ENCODE results near the gene FAM184A. TPM values are rescaled to one million over a fixed set of nuclear protein-coding genes. Genes with fewer than 3 reads are reported as not detected.

Gene FAM184A
- total and polyA plus RNA-seq, 2 experiments from 2014 or later = 13.7 to 18.6 TPM

- no peak for TF ChIP-seq NANOG (IDR thresholded peaks at IDR 0.05; ENCODE audit: borderline replicate concordance)
- TF ChIP-seq EZH2 (IDR thresholded peaks at IDR 0.05; ENCODE audit: low read depth, unreplicated experiment) = no peak
- no peak for TF ChIP-seq ZNF462 (CRISPR knock-in tag; IDR thresholded peaks at IDR 0.05)
- TF ChIP-seq ETS1 (IDR thresholded peaks at IDR 0.05) = no peak
Observed at GRCh38 chr6:119105282-119105681, 26.8 kb upstream of the FAM184A start (continued).

- no peaks in the 10 kb centered on the region for H3F3A ChIP-seq (replicated peaks; ENCODE audit: low read depth)
- H3K4me1 ChIP-seq (ENCODE audit: insufficient read depth) = no peaks in the 10 kb centered on the region
- DNase-seq (ENCODE audit: low spot score) (no peak), ATAC-seq (no peak)
- no peak overlapping the region for H2AFZ ChIP-seq
- H3K9me3 Mint-ChIP-seq = no peaks in the 10 kb centered on the region; the same call in 2 of the 3 replicates
- H3K27me3 ChIP-seq (ENCODE audit: insufficient read depth) = no peaks in the 10 kb centered on the region
- H3K4me1 Mint-ChIP-seq = no peaks in the 10 kb centered on the region
- H3K27ac ChIP-seq (ENCODE audit: low read depth) = no peak overlapping the region
- no peaks in the 10 kb centered on the region for H3K36me3 Mint-ChIP-seq (ENCODE audit: low read depth)
- H3K79me2 ChIP-seq (replicated peaks; ENCODE audit: insufficient read depth) = no peaks in the 10 kb centered on the region
- H3K36me3 ChIP-seq (ENCODE audit: insufficient read depth) = no peaks in the 10 kb centered on the region
- no peak overlapping the region for H3K27ac Mint-ChIP-seq
- no peak overlapping the region for H3K4me3 ChIP-seq
- no peak overlapping the region for H3K4me3 Mint-ChIP-seq
- no peak overlapping the region for H3K4me2 ChIP-seq
- peaks cover 4% of the 10 kb centered on the region; the same call in 1 of the 2 replicates for H3K9me2 ChIP-seq (ENCODE audit: insufficient read depth)
- H3K27me3 Mint-ChIP-seq (ENCODE audit: insufficient read depth, low read depth, poor library complexity) = peaks cover 3% of the 10 kb centered on the region
- H4K20me1 ChIP-seq (replicated peaks; ENCODE audit: insufficient read depth) = no peaks in the 10 kb centered on the region
- TF ChIP-seq JUNB (IDR thresholded peaks at IDR 0.05; ENCODE audit: unreplicated experiment) (no peak), POLR2AphosphoS5 (IDR thresholded peaks at IDR 0.05; ENCODE audit: low read depth) (no peak), ZNF331 (CRISPR knock-in tag; IDR thresholded peaks at IDR 0.05; ENCODE audit: low read depth) (no peak), STAT1 (IDR thresholded peaks at IDR 0.05; ENCODE audit: unreplicated experiment) (no peak), NANOG (IDR thresholded peaks at IDR 0.05; ENCODE audit: borderline replicate concordance) (no peak), ETS1 (IDR thresholded peaks at IDR 0.05) (no peak), CREB1 (CRISPR knock-in tag; IDR thresholded peaks at IDR 0.05; ENCODE audit: low read depth) (no peak), REST (IDR thresholded peaks at IDR 0.05; ENCODE audit: unreplicated experiment) (no peak)
Observed at GRCh38 chr6:119102901-119103300, 24.4 kb upstream of the FAM184A start.

Data from GM23338 (cell line).